HEK293 (cell line): ENCODE data around the gene RPL12.

ENCODE experiments used
- CTCF ChIP-seq: fragments of 450-650 bp; formaldehyde crosslinking; IDR thresholded peaks from 2 replicates; pipeline ENCODE4 v1.5.1; 2016; ENCODE audit warnings: missing biosample characterization, missing genetic modification characterization
- HOXA7 ChIP-seq: sonication (generic); formaldehyde crosslinking; IDR thresholded peaks from 2 replicates; pipeline ENCODE4 v1.8.1; 2022; ENCODE audit warnings: missing genetic modification reagents, borderline replicate concordance
- HOXD13 ChIP-seq: sonication (generic); formaldehyde crosslinking; IDR thresholded peaks from 2 replicates; pipeline ENCODE4 v1.8.0; 2022; ENCODE audit warnings: missing genetic modification reagents, borderline replicate concordance
- SALL2 ChIP-seq: fragments of 450-650 bp; formaldehyde crosslinking; IDR thresholded peaks from 2 replicates; pipeline ENCODE4 v1.5.0; 2017; ENCODE audit warnings: missing biosample characterization, mild to moderate bottlenecking, missing genetic modification characterization, borderline replicate concordance
- TRIM28 ChIP-seq: IDR thresholded peaks from 2 replicates; pipeline ENCODE4 v1.6.1; 2011; ENCODE audit warnings: low read length, control low read depth, borderline replicate concordance
- ZFP3 ChIP-seq: fragments of 450-650 bp; formaldehyde crosslinking; IDR thresholded peaks from 2 replicates; pipeline ENCODE4 v1.5.1; 2016; ENCODE audit warnings: low read depth, missing biosample characterization, missing genetic modification characterization
- ZNF350 ChIP-seq: fragments of 450-650 bp; formaldehyde crosslinking; IDR thresholded peaks from 2 replicates; pipeline ENCODE4 v1.5.0; 2017; ENCODE audit warnings: missing biosample characterization, mild to moderate bottlenecking, missing genetic modification characterization
- ZNF792 ChIP-seq: fragments of 450-650 bp; formaldehyde crosslinking; IDR thresholded peaks from 2 replicates; pipeline ENCODE4 v1.5.1; 2016; ENCODE audit warnings: missing biosample characterization, missing genetic modification characterization
- ZSCAN30 ChIP-seq: fragments of 450-650 bp; IDR thresholded peaks from 2 replicates; pipeline ENCODE4 v1.5.1; 2018; ENCODE audit warnings: missing biosample characterization, mild to moderate bottlenecking, missing genetic modification characterization, moderate library complexity

- TF ChIP-seq ZNF792 (tag by site-specific recombination) (no peak), CTCF (no peak), ZSCAN30 (no peak), HOXD13 (CRISPR knock-in tag) (no peak), TRIM28 (no peak), SALL2 (no peak), ZFP3 (tag by site-specific recombination) (no peak), ZNF350 (tag by site-specific recombination) (no peak), HOXA7 (CRISPR knock-in tag) (no peak)
Observed at GRCh38 chr9:127422133-127422782, 28.9 kb downstream of the RPL12 start.
